ENCODE results near the gene JPH4. TPM values are rescaled to one million over a fixed set of nuclear protein-coding genes. Genes with fewer than 3 reads are reported as not detected.

Gene JPH4
- total RNA-seq, 2 donors from 2014 or later, result 0.39 TPM; not detected in 1

- no peaks in the 10 kb centered on the region for H3K27me3 ChIP-seq
Observed at GRCh38 chr14:23523229-23524016, 55.2 kb downstream of the JPH4 start.

DNA sequence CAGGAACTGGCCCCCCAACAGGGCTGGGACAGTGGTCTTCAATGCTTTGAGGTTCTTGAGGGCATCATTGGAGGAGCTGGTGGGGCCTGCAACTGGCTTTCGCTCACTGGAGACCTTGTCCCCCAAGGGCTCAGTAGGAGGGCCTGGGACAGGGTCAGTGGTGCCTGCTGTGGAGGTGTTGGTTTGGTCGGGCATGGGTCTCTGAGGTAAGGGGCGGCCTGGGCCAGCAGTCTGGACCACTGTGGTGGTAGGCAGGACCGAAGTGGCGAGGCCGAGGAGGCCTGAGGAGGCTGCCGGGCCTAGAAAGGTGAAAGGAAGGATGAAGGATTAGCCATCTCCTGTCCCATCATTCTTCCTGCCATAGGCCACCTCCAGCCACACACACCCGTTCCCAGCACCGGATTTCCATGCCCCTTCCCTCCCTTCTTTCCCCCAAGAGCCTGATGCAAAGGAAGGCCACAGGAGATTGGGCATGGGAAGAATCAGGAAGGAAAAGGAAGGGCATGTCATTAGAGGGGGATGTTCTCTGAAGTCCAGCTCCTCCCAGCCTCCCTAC lies 55.9 kb downstream of the JPH4 start:
- no peaks in the 10 kb centered on the region for H3K4me1 ChIP-seq
- no peaks in the 10 kb centered on the region for H3K36me3 ChIP-seq
- no peak for TF ChIP-seq CTCF (IDR thresholded peaks at IDR 0.05)
- no peak overlapping the region for H3K27ac ChIP-seq
- no peaks in the 10 kb centered on the region for H3K27me3 ChIP-seq
- no peak for DNase-seq (ENCODE audit: low spot score)
- no peak overlapping the region for H3K4me3 ChIP-seq
- H3K9me3 ChIP-seq, result no peaks in the 10 kb centered on the region

More at GRCh38 chr14:23523229-23524016, 55.2 kb downstream of the JPH4 start:
- H3K4me3 ChIP-seq, result no peak overlapping the region
- no peak for TF ChIP-seq CTCF (IDR thresholded peaks at IDR 0.05)
- H3K9me3 ChIP-seq, result no peaks in the 10 kb centered on the region
- DNase-seq (ENCODE audit: low spot score), result no peak
- no peaks in the 10 kb centered on the region for H3K4me1 ChIP-seq
- H3K36me3 ChIP-seq, result no peaks in the 10 kb centered on the region
- H3K27ac ChIP-seq, result no peak overlapping the region

DNA sequence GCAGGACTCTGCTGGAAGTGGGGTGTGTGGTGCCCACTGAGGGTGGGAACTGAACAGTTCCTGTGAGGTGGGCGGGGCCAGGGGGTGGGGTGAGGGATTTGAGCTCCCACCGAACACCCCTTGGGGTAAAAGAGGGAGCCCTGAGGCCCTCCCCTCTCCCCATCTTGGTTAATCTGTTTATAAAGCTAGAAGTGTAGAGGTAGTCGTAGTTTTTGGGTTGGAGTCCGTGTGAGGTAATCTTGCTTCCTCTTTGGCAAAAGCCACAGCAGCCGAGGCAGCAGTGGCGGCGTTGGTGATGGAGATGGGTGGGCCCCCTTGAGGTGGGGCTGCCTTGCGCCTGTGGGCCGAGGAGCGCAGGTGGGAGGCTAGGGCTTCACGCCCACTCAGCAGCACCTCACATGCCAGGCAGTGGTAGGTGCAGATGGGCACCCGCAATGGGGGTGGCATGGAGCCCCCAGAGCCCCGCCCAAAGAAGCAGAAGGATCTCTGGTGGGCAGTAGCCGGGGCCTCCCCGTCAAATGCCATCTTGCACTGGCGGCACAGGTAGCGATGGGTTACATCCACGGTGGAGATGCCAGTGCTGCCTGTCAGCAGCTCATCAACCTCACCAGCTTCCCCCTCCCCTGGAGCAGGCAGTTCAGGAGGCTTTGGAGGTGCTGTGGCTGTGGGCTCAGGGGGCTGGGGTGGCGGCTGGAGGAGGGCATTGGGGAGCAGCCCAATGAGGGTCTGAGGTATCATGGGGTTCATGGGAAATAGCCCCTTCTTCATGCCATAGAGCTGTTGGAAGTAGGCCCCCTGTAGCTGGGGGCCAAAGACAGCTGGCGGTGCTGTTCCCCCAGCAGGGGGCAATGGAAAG lies 56.6 kb downstream of the JPH4 start:
- no peak for TF ChIP-seq CTCF (IDR thresholded peaks at IDR 0.05)
- no peak for DNase-seq (ENCODE audit: low spot score)
- Histone ChIP-seq H3K4me1 (no peaks in the 10 kb centered on the region), H3K4me3 (no peak overlapping the region), H3K27ac (no peak overlapping the region), H3K9me3 (no peaks in the 10 kb centered on the region), H3K36me3 (no peaks in the 10 kb centered on the region), H3K27me3 (no peaks in the 10 kb centered on the region)

DNA sequence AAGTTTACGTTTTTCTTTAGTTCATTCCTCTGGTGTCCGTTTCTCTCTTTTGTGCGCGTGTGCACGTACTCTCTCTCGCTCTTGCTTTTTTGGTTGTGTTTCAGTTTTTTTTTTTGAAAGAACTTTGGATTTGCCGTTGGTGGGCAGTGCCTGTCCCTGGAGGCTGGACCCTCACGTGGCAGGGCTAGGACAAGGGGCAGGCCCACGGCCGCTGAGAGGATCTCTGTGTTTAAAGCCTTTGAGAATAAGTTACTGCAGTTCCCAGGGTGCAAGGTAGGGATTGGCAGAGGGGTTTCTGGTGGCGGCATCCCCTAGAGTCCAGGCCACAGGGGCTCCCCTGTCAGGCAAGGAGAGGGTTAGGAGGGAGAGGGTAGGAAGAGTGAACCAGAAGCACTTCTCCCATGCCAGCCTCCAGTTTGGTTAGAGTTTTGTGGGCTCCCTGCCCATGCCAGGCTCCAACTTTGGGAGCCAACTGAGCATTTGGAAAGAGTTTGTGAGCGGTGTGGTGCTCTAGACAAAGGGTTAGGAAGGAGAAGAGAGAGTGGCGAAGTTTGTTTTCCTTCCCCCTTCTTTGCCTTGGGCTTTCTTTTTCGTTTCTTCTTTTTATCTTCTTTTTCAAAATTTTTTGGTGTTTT lies 57.6 kb downstream of the JPH4 start:
- H3K4me3 ChIP-seq, result no peak overlapping the region
- no peaks in the 10 kb centered on the region for H3K4me1 ChIP-seq
- H3K36me3 ChIP-seq, result no peaks in the 10 kb centered on the region
- DNase-seq (ENCODE audit: low spot score), result no peak
- H3K9me3 ChIP-seq, result no peaks in the 10 kb centered on the region
- no peaks in the 10 kb centered on the region for H3K27me3 ChIP-seq
- H3K27ac ChIP-seq, result no peak overlapping the region
- no peak for TF ChIP-seq CTCF (IDR thresholded peaks at IDR 0.05)

DNA sequence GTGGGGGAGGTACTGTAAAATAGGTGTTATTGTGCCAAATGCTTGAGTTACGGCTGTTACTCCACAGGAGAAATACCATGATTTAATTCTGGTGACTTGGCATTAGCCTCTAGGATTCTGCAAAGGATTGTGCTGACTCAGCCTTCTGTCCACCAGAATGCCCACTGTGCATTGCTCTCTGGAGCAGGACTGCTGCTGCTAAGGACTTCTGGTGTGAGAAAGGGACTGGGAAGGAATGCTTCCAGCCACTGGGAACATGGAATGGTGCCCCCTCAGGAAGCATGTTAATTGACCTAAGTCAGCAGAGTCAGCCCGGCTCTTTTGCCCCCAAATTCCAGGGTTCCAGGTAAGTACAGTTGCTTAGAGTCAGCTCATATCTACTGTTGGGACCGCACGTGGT lies 59.9 kb downstream of the JPH4 start:
- Histone ChIP-seq H3K27ac (no peak overlapping the region), H3K4me1 (no peaks in the 10 kb centered on the region), H3K9me3 (no peaks in the 10 kb centered on the region), H3K4me3 (no peak overlapping the region), H3K27me3 (no peaks in the 10 kb centered on the region), H3K36me3 (no peaks in the 10 kb centered on the region)
- DNase-seq (ENCODE audit: low spot score), result no peak
- no peak for TF ChIP-seq CTCF (IDR thresholded peaks at IDR 0.05)

Other genes starting within 250 kb of the JPH4 start
- 10 to 100 TPM; 29.4 to 47.0 TPM for gene SLC22A17, start 225.9 kb downstream of the JPH4 start, total RNA-seq
- gene EFS, start 213.6 kb downstream of the JPH4 start, total RNA-seq, result 1 to 10 TPM; 4.1 to 6.3 TPM
- not detected for gene IL25, start 206.0 kb downstream of the JPH4 start, total RNA-seq
- not detected for gene CMTM5, start 201.7 kb downstream of the JPH4 start, total RNA-seq
- gene MYH6, start 170.5 kb downstream of the JPH4 start, total RNA-seq, result over 10,000 TPM in 1 of 2 donors, 1,000 to 10,000 TPM in 1; 8,253 to 13,240 TPM
- 1,000 to 10,000 TPM; 1,082 to 4,592 TPM for gene MYH7, start 143.1 kb downstream of the JPH4 start, total RNA-seq
- gene NGDN, start 109.1 kb downstream of the JPH4 start, total RNA-seq, result 10 to 100 TPM; 19.5 to 24.3 TPM
- under 1 TPM; 0.59 to 0.85 TPM for gene ZFHX2, start 27.0 kb downstream of the JPH4 start, total RNA-seq
- 10 to 100 TPM; 22.6 to 27.3 TPM for gene THTPA, start 22.5 kb downstream of the JPH4 start, total RNA-seq
- gene AP1G2, start 11.0 kb downstream of the JPH4 start, total RNA-seq, result 10 to 100 TPM in 1 of 2 donors, 1 to 10 TPM in 1; 6.6 to 18.8 TPM
- not detected for gene DHRS2, start 57.6 kb upstream of the JPH4 start, total RNA-seq